GM13977 (cell line): ENCODE data around the gene CAPN11.

ENCODE experiments used
- DNase-seq: peaks from one replicate; pipeline ENCODE4 v3.0.0; 2012; ENCODE audit warnings: low spot score
- CTCF ChIP-seq: IDR thresholded peaks from 2 replicates; pipeline ENCODE4 v1.5.1; 2012; ENCODE audit warnings: mild to moderate bottlenecking, control low read depth; ENCODE audit not compliant: insufficient read depth; ENCODE audit errors: extremely low read depth, missing control alignments
- in situ Hi-C: fragments of 300-500 bp; cut with MboI; formaldehyde crosslinking; loops from one replicate; pipeline ENCODE4 v1.12.0; 2022; ENCODE audit warnings: low sequenced_read_pairs, low pct_unique_long_range_greater_than_20kb, mixed read lengths, inconsistent platforms; ENCODE audit not compliant: unreplicated experiment

CAPN11 gene

GRCh38 chr6:44115866-44116265 lies 42.8 kb upstream of the CAPN11 start:
- TF ChIP-seq CTCF, result no peak
- in situ Hi-C loops, result no loop called here
- DNase-seq, result no peak

- no peak for DNase-seq
- in situ Hi-C loops, result no loop called here
- TF ChIP-seq CTCF, result no peak
These were observed 41.8 kb upstream of the CAPN11 start for GRCh38 chr6:44116641-44117382.

GRCh38 chr6:44117397-44118128 lies 41.1 kb upstream of the CAPN11 start:
- DNase-seq, result no peak
- in situ Hi-C loops, result no loop called here
- TF ChIP-seq CTCF, result no peak

GRCh38 chr6:44119704-44120262 lies 38.8 kb upstream of the CAPN11 start:
- in situ Hi-C loops, result no loop called here
- no peak for TF ChIP-seq CTCF
- no peak for DNase-seq

- TF ChIP-seq CTCF, result no peak
- DNase-seq, result no peak
- in situ Hi-C loops, result no loop called here
These were observed 37.8 kb upstream of the CAPN11 start for GRCh38 chr6:44120692-44121443.

GRCh38 chr6:44122801-44123200 lies 35.8 kb upstream of the CAPN11 start:
- no peak for DNase-seq
- in situ Hi-C loops, result no loop called here
- TF ChIP-seq CTCF, result no peak
